ENCODE results near the gene LHX3. TPM values are rescaled to one million over a fixed set of nuclear protein-coding genes. Genes with fewer than 3 reads are reported as not detected.
"Not testable (repeated sequence)": the region's sequence is repeated elsewhere in the genome, so short reads cannot be mapped to it uniquely, and the experiment has no call there.

Gene LHX3
- total RNA-seq, 1 donor from 2014 or later = 0.07 TPM

DNA sequence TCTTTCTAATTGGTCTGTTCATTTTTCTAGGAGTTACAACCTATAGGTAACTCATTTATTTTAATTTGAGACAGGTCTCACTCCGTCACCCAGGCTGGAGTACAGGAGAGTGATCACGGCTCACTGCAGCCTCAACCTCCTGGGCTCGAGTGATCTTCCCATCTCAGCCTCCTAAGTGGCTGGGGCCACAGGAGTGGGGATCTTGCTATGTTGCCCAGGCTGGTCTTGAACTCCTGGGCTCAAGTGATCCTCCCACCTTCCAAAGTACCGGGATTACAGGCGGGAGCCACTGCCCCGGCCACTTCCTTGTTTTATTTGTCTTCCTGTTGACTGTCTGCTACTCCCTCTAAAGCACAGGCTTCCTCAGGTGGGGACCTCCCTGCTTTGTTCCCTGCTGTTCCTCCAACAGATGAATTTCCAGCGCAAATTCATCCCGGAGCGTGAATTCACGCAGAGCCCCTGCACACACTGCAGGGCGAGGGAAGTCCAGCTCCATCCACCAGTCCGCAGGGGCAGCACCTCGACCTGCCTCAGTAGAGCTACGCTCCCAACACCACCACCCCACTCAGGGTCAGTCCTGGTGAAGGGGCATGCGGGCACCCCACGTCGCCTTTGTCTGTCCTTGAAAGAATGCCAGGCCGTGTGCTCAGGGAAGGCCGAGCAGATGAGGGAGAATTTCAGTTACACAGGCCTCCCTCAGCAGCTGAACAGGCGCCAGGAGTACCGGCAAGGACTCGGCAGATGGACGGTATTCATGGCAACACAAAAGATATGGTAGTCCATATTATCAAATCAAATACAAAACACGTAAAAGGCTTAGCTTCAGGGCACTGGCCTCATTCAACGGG is 34.4 kb upstream of the LHX3 start:
- Mint-ChIP-seq H3K4me3 (no peak overlapping the region), H3K27ac (ENCODE audit: unreplicated experiment) (peak overlapping the region; percentile 73), H3K4me1 (peaks cover 23% of the 10 kb centered on the region), H3K36me3 (ENCODE audit: low read depth) (peaks cover 4% of the 10 kb centered on the region), H3K27me3 (ENCODE audit: low read depth) (no peaks in the 10 kb centered on the region), H3K9me3 (no peaks in the 10 kb centered on the region)
- no peak for DNase-seq (ENCODE audit: low read depth, low spot score)
- TF ChIP-seq, protein P1, sequence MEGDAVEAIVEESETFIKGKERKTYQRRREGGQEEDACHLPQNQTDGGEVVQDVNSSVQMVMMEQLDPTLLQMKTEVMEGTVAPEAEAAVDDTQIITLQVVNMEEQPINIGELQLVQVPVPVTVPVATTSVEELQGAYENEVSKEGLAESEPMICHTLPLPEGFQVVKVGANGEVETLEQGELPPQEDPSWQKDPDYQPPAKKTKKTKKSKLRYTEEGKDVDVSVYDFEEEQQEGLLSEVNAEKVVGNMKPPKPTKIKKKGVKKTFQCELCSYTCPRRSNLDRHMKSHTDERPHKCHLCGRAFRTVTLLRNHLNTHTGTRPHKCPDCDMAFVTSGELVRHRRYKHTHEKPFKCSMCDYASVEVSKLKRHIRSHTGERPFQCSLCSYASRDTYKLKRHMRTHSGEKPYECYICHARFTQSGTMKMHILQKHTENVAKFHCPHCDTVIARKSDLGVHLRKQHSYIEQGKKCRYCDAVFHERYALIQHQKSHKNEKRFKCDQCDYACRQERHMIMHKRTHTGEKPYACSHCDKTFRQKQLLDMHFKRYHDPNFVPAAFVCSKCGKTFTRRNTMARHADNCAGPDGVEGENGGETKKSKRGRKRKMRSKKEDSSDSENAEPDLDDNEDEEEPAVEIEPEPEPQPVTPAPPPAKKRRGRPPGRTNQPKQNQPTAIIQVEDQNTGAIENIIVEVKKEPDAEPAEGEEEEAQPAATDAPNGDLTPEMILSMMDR (conservative IDR thresholded peaks at IDR 0.05) = no peak

DNA sequence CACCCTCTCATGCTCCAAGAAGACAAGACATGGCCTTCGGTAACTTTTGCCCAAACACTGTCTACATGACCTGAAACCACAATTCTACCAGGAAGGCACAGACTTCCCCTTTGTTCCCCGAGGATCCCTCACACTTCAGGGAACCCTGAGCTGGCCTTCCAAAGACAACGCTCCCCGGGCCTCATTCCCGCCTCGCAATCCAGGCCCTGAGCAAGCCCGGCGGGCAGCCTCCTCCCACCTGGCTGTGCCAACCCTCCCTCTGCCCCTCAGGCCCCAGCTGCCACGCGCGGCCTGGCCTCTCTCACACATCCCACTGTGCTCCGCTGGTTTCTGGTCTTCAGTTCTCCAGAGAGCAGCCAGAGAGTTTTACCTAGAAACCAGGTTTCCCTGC is 33.4 kb upstream of the LHX3 start:
- H3K27me3 Mint-ChIP-seq (ENCODE audit: low read depth) = no peaks in the 10 kb centered on the region
- TF ChIP-seq, protein P1 (conservative IDR thresholded peaks at IDR 0.05) = no peak
- peak overlapping the region; percentile 9 for H3K4me3 Mint-ChIP-seq
- H3K36me3 Mint-ChIP-seq (ENCODE audit: low read depth) = peaks cover 4% of the 10 kb centered on the region
- no peaks in the 10 kb centered on the region for H3K9me3 Mint-ChIP-seq
- H3K27ac Mint-ChIP-seq (ENCODE audit: unreplicated experiment) = peak overlapping the region; percentile 75
- no peak for DNase-seq (ENCODE audit: low read depth, low spot score)
- H3K4me1 Mint-ChIP-seq = peaks cover 16% of the 10 kb centered on the region

DNA sequence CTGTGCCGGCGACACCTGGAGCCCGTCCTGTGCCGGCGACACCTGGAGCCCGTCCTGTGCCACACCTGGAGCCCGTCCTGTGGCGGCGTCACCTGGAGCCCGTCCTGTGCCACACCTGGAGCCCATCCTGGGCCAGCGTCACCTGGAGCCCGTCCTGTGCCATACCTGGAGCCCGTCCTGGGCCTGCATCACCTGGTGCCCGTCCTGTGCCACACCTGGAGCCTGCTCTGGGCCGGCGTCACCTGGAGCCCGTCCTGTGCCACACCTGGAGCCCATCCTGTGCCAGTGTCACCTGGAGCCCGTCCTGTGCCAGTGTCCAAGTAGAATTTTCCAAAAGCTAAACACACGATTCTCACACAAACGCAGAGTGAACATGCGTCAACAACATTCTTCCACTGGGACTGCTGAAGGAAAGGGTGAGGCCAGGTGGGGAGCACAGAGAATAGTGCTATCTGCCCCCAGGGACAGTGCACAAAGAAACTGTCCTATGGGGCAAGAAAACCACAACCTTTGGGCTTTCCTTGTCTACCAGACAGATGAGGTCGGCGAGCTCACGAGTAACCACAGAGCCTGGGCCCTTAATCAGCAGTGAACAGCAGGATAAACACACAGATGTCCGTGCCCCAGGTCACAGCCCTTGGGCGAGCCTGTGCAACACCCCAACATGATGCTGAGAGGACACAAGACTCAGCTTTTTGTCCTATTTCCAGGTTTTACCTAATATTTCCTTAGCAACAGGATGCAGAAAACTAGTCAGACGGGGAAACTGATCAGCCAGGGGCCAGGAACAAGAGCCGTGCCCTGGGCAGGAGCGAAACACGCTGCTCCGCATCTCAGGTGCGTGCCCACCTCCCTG is 32.8 kb upstream of the LHX3 start:
- TF ChIP-seq, protein P1 (conservative IDR thresholded peaks at IDR 0.05) = no peak
- no peak for DNase-seq (ENCODE audit: low read depth, low spot score)
- peak overlapping the region; percentile 71 for H3K27ac Mint-ChIP-seq (ENCODE audit: unreplicated experiment)
- no peaks in the 10 kb centered on the region for H3K9me3 Mint-ChIP-seq
- peaks cover 4% of the 10 kb centered on the region for H3K36me3 Mint-ChIP-seq (ENCODE audit: low read depth)
- H3K27me3 Mint-ChIP-seq (ENCODE audit: low read depth) = no peaks in the 10 kb centered on the region
- H3K4me3 Mint-ChIP-seq = no peak overlapping the region
- H3K4me1 Mint-ChIP-seq = peaks cover 12% of the 10 kb centered on the region

DNA sequence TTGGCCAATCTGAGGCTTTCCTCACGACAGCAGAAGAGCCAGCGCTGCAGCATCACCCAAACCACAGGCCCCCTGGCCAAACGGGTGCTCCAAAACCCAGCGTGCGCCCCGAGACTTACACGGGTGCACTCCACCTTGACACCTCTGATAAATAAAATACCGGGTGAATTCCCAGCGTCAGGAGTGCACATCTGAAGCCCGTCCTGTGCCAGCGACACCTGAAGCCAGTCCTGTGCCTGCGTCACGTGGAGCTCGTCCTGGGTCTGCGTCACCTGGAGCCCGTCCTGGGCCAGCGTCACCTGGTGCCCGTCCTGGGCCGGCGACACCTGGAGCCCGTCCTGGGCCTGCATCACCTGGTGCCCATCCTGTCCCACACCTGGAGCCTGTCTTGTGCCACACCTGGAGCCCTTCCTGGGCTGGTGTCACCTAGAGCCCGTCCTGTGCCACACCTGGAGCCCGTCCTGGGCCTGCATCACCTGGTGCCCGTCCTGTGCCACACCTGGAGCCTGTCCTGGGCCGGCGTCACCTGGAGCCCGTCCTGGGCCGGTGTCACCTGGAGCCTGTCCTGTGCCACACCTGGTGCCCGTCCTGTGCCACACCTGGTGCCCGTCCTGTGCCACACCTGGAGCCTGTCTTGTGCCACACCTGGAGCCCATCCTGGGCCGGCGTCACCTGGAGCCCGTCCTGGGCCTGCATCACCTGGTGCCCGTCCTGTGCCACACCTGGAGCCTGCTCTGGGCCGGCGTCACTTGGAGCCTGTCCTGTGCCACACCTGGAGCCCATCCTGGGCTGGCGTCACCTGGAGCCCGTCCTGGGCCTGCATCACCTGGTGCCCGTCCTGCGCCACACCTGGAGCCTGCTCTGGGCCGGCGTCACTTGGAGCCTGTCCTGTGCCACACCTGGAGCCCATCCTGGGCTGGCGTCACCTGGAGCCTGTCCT is 31.8 kb upstream of the LHX3 start:
- H3K4me3 Mint-ChIP-seq; H3K4me1 Mint-ChIP-seq; H3K9me3 Mint-ChIP-seq; H3K36me3 Mint-ChIP-seq (ENCODE audit: low read depth); DNase-seq (ENCODE audit: low read depth, low spot score); H3K27me3 Mint-ChIP-seq (ENCODE audit: low read depth); H3K27ac Mint-ChIP-seq (ENCODE audit: unreplicated experiment): not testable (repeated sequence)

DNA sequence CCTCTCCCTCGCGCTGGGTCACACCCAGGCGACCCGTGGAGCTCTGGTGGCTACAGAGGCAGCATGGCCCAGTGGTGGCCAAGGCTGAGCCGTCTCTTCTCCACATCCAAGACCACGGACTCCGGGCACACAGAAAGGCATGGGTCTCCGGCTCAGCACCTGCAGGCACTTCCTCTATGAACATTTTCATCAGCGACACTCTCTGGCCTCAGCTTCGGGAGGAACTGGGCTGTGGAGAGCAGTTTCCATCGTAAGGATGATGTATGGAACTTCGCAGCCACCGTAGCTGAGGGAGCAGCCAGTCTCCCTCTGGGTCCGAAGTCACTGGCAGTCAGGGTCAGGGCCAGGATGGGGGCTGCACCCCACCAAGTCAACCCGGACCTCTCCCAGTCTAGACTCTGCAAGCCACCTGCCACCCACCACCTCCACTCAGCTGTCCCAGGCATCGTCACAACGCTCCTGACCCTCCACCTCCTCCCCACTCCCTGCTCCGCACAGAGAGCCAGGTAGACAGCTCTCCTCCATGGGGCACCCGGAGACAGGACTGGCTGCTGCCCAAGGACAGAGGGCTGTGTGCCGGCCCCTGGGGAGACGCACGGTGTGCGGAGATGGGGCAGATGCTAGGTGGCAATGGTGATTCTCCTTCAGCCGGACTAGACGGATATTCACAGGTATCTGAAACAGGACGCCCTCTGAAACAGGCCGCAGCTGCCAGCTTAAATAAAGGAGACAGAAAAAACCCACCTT is 31.0 kb upstream of the LHX3 start:
- DNase-seq (ENCODE audit: low read depth, low spot score) = no peak
- TF ChIP-seq, protein P1 (conservative IDR thresholded peaks at IDR 0.05) = no peak
- Mint-ChIP-seq H3K36me3 (ENCODE audit: low read depth) (peaks cover 4% of the 10 kb centered on the region), H3K27me3 (ENCODE audit: low read depth) (no peaks in the 10 kb centered on the region), H3K9me3 (no peaks in the 10 kb centered on the region), H3K27ac (ENCODE audit: unreplicated experiment) (no peak overlapping the region), H3K4me3 (no peak overlapping the region), H3K4me1 (peaks cover 5% of the 10 kb centered on the region)
